Coronary artery (tissue), 2 donors: ENCODE measurements around the gene IL27RA.

Source experiments
- DNase-seq: peaks from one replicate; pipeline ENCODE4 v3.0.0-alpha.2; 2017; ENCODE audit warnings: low spot score
- H3K27ac ChIP-seq, 2 donors: fragments of 200-600 bp; sonication (generic); one replicate each; pipeline ENCODE4 v1.5.1; 2016 to 2019
- H3K4me3 ChIP-seq: fragments of 200-600 bp; sonication (generic); 2 replicates; pipeline ENCODE4 v1.5.1; 2016; ENCODE audit warnings: mild to moderate bottlenecking, moderate library complexity
- TF ChIP-seq, protein P1 (sequence below): fragments of 200-600 bp; sonication (generic); IDR thresholded peaks from one replicate; pipeline ENCODE4 v1.5.1; 2019; ENCODE audit warnings: antibody characterized with exemption

IL27RA gene

DNA sequence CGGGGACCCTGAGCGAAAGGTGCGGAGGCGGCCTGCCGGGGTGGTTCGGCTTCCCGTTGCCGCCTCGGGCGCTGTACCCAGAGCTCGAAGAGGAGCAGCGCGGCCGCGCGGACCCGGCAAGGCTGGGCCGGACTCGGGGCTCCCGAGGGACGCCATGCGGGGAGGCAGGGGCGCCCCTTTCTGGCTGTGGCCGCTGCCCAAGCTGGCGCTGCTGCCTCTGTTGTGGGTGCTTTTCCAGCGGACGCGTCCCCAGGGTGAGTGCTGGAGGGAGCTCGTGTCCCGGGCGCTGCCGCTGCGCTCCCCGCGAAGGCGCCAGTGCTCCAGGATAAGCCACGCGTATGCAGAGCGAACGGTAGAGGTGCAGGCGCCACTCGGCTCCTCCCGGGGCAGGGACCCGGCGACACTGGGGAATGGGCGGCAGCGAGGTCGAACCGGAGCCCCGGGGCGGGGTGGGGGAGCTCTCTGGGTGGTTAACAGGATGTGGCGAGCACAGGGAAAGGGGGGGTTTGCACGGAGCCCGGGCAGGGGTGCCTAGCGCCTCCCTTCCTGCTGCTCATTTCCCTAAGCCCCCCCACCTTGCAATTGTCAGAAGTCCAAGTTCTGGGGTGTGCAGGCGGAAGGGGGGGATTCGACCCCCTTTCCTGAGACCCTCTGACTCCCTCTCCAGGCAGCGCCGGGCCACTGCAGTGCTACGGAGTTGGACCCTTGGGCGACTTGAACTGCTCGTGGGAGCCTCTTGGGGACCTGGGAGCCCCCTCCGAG, at the start of gene IL27RA:
Gene IL27RA (plus strand): TSS at position 44 of the 762 bp plus-strand sequence. CDS start 111 bp downstream, at position 155.
- Histone ChIP-seq H3K27ac (peak within 1 kb of the TSS in 1 of 2 donors; percentile 57), H3K4me3 (peak within 1 kb of the TSS; percentile 72)
- TF ChIP-seq, protein P1, sequence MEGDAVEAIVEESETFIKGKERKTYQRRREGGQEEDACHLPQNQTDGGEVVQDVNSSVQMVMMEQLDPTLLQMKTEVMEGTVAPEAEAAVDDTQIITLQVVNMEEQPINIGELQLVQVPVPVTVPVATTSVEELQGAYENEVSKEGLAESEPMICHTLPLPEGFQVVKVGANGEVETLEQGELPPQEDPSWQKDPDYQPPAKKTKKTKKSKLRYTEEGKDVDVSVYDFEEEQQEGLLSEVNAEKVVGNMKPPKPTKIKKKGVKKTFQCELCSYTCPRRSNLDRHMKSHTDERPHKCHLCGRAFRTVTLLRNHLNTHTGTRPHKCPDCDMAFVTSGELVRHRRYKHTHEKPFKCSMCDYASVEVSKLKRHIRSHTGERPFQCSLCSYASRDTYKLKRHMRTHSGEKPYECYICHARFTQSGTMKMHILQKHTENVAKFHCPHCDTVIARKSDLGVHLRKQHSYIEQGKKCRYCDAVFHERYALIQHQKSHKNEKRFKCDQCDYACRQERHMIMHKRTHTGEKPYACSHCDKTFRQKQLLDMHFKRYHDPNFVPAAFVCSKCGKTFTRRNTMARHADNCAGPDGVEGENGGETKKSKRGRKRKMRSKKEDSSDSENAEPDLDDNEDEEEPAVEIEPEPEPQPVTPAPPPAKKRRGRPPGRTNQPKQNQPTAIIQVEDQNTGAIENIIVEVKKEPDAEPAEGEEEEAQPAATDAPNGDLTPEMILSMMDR, result peak; percentile 18
- no peak for DNase-seq

DNA sequence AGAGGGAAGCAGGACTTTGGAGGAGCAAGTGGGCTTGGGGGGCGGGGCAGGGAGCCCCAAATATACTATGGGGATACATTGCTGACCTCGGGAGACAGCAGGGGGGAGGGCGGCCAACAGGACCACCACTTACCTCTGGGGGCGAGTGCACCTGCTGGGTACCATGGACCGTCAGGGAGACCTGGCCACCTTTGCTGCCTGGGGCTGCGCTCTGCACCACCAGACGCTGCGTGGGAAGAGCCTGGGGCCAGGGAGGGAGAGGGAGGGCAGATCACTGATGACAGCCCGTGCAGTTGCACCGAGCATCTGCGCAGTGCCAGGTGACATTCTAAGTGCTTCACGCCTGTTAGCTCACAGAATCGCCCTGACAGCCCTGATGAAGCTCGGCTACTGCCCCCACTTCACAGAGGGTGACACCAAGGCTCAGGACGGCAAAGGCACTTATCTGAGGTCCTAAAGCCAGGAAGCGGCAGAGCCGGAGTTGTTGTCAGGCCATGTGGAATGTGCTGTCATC, 49.5 kb upstream of the IL27RA start:
- DNase-seq, result no peak
- Histone ChIP-seq H3K27ac (no peak overlapping the region), H3K4me3 (no peak overlapping the region)
- TF ChIP-seq, protein P1, result no peak

DNA sequence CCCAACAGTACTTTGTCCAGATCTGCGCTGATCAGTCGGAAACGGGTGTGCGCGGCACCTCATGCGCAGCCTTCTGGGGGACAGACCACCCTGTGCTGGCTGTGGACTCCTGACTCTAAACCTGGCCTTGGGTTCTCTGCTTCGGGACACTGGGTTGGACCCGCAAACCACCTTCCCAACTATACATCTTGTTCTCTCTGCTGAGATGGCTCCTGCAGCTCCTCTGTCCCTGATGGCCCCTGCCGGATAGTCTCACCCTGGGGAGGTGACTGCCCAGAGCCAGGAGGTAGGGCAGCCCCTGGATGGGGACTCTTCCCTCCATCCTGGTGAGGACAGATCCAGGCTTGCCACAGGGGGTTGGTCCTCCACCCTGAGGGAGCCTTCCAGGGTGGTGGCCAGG, 48.8 kb upstream of the IL27RA start:
- no peak overlapping the region for H3K27ac ChIP-seq
- DNase-seq, result no peak
- TF ChIP-seq, protein P1, result no peak
- no peak overlapping the region for H3K4me3 ChIP-seq

DNA sequence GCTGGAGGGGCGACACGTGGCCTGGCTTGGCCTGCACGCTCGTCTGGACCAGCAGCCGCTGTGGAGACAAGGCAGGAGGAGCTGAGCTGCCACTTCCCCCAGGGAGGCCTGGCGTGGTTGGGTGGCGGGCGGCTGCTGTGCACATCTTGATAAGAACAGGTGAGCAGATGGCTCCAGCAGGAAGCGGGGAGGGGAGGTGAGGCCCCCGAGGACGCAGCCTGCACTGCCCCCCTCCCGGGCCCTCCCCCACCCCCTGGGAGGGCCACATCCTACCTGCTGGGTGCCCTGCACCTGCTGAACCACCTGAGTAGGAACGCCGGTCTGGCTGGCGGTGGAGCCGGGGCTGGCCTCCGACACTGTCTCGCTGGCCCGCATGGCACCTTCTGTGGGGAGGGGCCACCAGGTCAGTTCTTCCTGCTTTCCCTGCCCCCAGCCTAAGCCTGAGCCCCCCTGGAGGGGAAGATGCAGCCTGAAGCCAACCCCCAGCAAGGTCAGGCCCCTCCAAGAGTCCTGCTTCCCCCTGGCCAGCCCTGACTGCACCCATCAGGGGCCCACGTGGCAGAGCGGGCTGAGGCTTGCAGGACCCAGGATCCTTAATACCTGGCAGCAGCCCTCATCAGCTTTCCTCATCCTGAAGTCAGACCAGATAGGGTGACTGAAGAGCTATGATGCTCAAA, 48.2 kb upstream of the IL27RA start:
- no peak for DNase-seq
- H3K27ac ChIP-seq, result no peak overlapping the region
- H3K4me3 ChIP-seq, result no peak overlapping the region
- TF ChIP-seq, protein P1, result no peak

DNA sequence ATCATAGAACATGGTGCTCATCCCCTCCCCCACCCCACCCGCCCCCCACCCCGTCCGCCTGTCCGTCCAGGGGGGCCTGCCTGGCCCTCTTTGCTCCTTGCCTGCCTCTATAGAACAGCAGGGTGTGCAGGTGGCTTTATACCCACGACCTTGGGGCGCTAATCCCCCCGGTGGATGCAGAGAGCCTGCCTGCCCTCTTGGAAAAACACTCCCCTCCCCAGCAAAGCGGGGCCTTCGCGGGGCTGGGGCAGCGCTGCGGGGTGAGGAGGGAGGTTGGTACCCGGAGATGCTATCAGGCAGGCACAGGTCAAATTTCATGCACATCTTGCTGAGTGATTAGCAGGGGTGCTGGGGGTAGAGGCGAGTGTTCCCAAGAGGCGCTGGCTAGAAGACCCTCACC, 47.4 kb upstream of the IL27RA start:
- no peak for DNase-seq
- Histone ChIP-seq H3K27ac (no peak overlapping the region), H3K4me3 (no peak overlapping the region)
- TF ChIP-seq, protein P1, result no peak

DNA sequence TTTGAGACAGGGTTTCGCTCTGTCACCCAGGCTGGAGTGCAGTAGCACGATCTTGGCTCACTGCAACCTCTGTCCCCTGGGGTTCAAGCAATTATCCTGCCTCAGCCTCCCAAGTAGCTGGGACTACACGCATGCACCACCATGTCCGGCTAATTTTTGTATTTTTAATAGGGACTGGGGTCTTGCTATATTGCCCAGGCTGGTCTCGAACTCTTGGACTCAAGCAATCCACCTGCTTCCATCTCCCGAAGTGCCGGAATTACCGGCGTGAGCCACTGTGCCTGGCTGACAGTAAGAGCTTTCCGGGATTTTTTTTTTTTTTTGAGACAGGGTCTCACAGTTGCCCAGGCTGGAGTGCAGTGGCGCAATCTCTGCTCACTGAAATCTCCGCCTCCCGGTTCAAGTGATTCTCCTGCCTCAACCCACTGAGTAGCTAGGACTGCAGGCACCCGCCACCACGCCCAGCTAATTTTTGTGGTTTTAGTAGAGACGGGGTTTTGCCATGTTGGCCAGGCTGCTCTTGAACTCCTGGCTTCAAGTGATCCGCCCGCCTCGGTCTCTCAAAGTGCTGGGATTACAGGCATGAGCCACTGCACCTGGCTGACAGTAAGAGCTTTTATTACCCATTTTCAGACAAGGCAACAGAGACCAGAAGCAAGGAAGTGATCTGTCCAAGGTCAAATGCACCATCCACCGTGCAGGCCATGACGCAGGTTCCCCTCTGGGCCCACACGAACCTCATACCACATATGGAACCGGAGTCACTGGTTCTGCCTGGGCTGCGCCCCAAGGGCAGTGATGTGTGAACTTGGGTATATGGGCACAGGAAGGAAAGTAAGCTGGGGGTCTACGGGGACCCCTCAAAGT, 46.5 kb upstream of the IL27RA start:
- TF ChIP-seq, protein P1, result no peak
- Histone ChIP-seq H3K27ac (peak overlapping the region in 1 of 2 donors; percentile 81), H3K4me3 (no peak overlapping the region)
- no peak for DNase-seq
